ENCODE measurements around the gene EFCAB6. TPM values are rescaled to one million over a fixed set of nuclear protein-coding genes. Genes with fewer than 3 reads are reported as not detected.

EFCAB6 gene
- total RNA-seq, 4 donors from 2014 or later = 2.0 to 8.4 (median 5.7) TPM

GRCh38 chr22:43706571-43707328 is 105.4 kb downstream of the EFCAB6 start:
- no peak for TF ChIP-seq POLR2A (IDR thresholded peaks at IDR 0.05)
- TF ChIP-seq CTCF (IDR thresholded peaks at IDR 0.05) = no peak

GRCh38 chr22:43706151-43706550 is 106.0 kb downstream of the EFCAB6 start:
- H3K4me3 ChIP-seq = no peak overlapping the region
- no peak overlapping the region for H3K27ac ChIP-seq
- intact Hi-C loops (cut with DNase I; ENCODE audit: low total_unique reads) = no loop called here
- peaks cover 0 to 21% of the 10 kb centered on the region in 2 donors for H3K9me3 ChIP-seq
- no peaks in the 10 kb centered on the region for H3K36me3 ChIP-seq
- DNase-seq = no peak
- no peaks in the 10 kb centered on the region for H3K4me1 ChIP-seq
- H3K27me3 ChIP-seq = no peaks in the 10 kb centered on the region
- TF ChIP-seq POLR2A (IDR thresholded peaks at IDR 0.05) = no peak
- TF ChIP-seq CTCF (IDR thresholded peaks at IDR 0.05) = no peak

More at GRCh38 chr22:43706571-43707328, 105.4 kb downstream of the EFCAB6 start:
- H3K4me1 ChIP-seq = no peaks in the 10 kb centered on the region
- no peak for DNase-seq
- H3K36me3 ChIP-seq = no peaks in the 10 kb centered on the region
- H3K27ac ChIP-seq = no peak overlapping the region
- H3K4me3 ChIP-seq = no peak overlapping the region
- intact Hi-C loops (cut with DNase I; ENCODE audit: low total_unique reads) = no loop called here
- H3K9me3 ChIP-seq = peaks cover 0 to 21% of the 10 kb centered on the region in 2 donors
- H3K27me3 ChIP-seq = no peaks in the 10 kb centered on the region

GRCh38 chr22:43704051-43704450 is 108.1 kb downstream of the EFCAB6 start:
- TF ChIP-seq CTCF (IDR thresholded peaks at IDR 0.05) (no peak), POLR2A (IDR thresholded peaks at IDR 0.05) (no peak)
- intact Hi-C loops (cut with DNase I; ENCODE audit: low total_unique reads) = no loop called here
- no peaks in the 10 kb centered on the region for H3K27me3 ChIP-seq
- no peaks in the 10 kb centered on the region for H3K4me1 ChIP-seq
- no peak overlapping the region for H3K4me3 ChIP-seq
- no peaks in the 10 kb centered on the region for H3K36me3 ChIP-seq
- H3K27ac ChIP-seq = no peak overlapping the region
- peaks cover 0 to 21% of the 10 kb centered on the region in 2 donors for H3K9me3 ChIP-seq
- no peak for DNase-seq

GRCh38 chr22:43698403-43698802 is 113.7 kb downstream of the EFCAB6 start:
- no peak for TF ChIP-seq POLR2A (IDR thresholded peaks at IDR 0.05)
- TF ChIP-seq CTCF (IDR thresholded peaks at IDR 0.05) = no peak
- H3K27ac ChIP-seq = no peak overlapping the region
- intact Hi-C loops (cut with DNase I; ENCODE audit: low total_unique reads) = no loop called here

GRCh38 chr22:43697894-43698293 is 114.2 kb downstream of the EFCAB6 start:
- Histone ChIP-seq H3K4me1 (no peaks in the 10 kb centered on the region), H3K36me3 (no peaks in the 10 kb centered on the region), H3K27me3 (no peaks in the 10 kb centered on the region), H3K27ac (no peak overlapping the region), H3K4me3 (no peak overlapping the region), H3K9me3 (peaks cover 0 to 3% of the 10 kb centered on the region in 2 donors)
- TF ChIP-seq POLR2A (IDR thresholded peaks at IDR 0.05) = no peak
- TF ChIP-seq CTCF (IDR thresholded peaks at IDR 0.05) = no peak
- no peak for DNase-seq
- intact Hi-C loops (cut with DNase I; ENCODE audit: low total_unique reads) = no loop called here

More at GRCh38 chr22:43698403-43698802, 113.7 kb downstream of the EFCAB6 start:
- Histone ChIP-seq H3K4me1 (no peaks in the 10 kb centered on the region), H3K9me3 (peaks cover 0 to 5% of the 10 kb centered on the region in 2 donors), H3K4me3 (no peak overlapping the region), H3K27me3 (no peaks in the 10 kb centered on the region), H3K36me3 (no peaks in the 10 kb centered on the region)
- no peak for DNase-seq
